ENCODE results near the gene ADAMTS2. TPM values are rescaled to one million over a fixed set of nuclear protein-coding genes. Genes with fewer than 3 reads are reported as not detected.

The ADAMTS2 gene
- total and polyA plus RNA-seq, 11 donors = 1.1 to 23.0 (median 5.5) TPM

DNA sequence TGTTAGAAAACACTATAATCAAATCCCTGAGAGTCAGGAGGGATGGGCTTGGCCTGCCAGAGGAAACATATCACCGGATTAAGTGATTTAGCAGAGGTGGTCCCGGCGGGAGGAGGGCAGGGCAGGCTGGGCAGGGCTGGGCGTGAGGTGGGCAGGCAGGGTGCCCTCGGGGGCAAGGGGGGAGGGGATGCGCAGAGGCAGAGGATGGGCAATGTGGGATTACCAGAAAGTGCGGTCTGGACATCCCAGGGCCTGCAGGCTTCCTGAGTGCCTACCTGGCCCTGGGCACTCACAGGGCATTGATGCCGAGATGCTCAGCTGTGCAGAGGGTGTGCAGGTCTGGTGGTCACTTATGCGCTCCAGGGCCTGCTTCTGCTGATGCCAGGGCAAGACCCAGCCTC, 115.2 kb downstream of the ADAMTS2 start:
- TF ChIP-seq POLR2A (IDR thresholded peaks at IDR 0.05) (no peak), CTCF (IDR thresholded peaks at IDR 0.05) (no peak)
- no peaks in the 10 kb centered on the region for H3K27me3 ChIP-seq
- no peaks in the 10 kb centered on the region for H3K9me3 ChIP-seq
- no peak overlapping the region for H3K4me3 ChIP-seq
- H3K27ac ChIP-seq = no peak overlapping the region
- WGBS, 4 donors = 66 to 74% (median 71%) methylated on average over 8 to 9 of the region's 9 CpGs
- no peaks in the 10 kb centered on the region for H3K4me1 ChIP-seq
- DNase-seq (peak in 1 of 5 donors; percentile 6), ATAC-seq (no peak)
- intact Hi-C loops (cut with DNase I) = no loop called here
- H3K36me3 ChIP-seq = no peaks in the 10 kb centered on the region

DNA sequence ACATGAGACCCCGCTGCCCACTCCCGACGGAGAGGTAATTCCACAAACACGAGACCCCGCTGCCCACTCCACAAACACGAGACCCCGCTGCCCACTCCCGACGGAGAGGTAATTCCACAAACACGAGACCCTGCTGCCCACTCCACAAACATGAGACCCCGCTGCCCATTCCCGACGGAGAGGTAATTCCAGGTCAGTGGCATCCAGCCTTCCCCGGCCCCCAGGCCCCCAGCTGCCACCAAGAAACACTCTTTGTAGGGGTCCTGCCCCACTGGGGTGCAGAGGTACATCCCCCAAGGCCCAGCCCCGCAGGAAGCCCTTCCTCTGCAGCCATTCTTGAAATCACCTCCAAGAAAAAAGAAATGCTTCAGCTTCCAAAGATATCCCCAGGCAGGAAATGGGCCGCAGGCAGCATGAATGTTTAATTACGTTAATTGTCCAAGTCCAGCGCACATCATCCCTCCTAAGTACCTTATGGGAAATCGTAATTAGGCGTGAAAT, 115.9 kb downstream of the ADAMTS2 start:
- 66 to 86% (median 76%) methylated on average over 7 to 16 of the region's 20 CpGs for WGBS, 4 donors
- Histone ChIP-seq H3K27ac (no peak overlapping the region), H3K4me3 (no peak overlapping the region), H3K27me3 (no peaks in the 10 kb centered on the region), H3K36me3 (no peaks in the 10 kb centered on the region), H3K9me3 (no peaks in the 10 kb centered on the region), H3K4me1 (no peaks in the 10 kb centered on the region)
- intact Hi-C loops (cut with DNase I) = no loop called here
- ATAC-seq = no peak
- TF ChIP-seq CTCF (IDR thresholded peaks at IDR 0.05) = no peak
- no peak for TF ChIP-seq POLR2A (IDR thresholded peaks at IDR 0.05)
- peak in 1 of 5 donors; percentile 3 for DNase-seq

- peak in 2 of 5 donors; percentile 5 to 11 for DNase-seq
- peak in 1 of 4 donors; percentile 18 for ATAC-seq
Measured at GRCh38 chr5:179228341-179229121, 116.7 kb downstream of the ADAMTS2 start.

More at GRCh38 chr5:179228341-179229121, 116.7 kb downstream of the ADAMTS2 start:
- TF ChIP-seq POLR2A (IDR thresholded peaks at IDR 0.05) (no peak), CTCF (IDR thresholded peaks at IDR 0.05) (no peak)
- Histone ChIP-seq H3K4me1 (no peaks in the 10 kb centered on the region), H3K27ac (no peak overlapping the region), H3K4me3 (no peak overlapping the region), H3K9me3 (no peaks in the 10 kb centered on the region), H3K27me3 (no peaks in the 10 kb centered on the region), H3K36me3 (no peaks in the 10 kb centered on the region)
- intact Hi-C loops (cut with DNase I) = no loop called here
- WGBS, 4 donors = 83 to 88% (median 84%) methylated on average over 5 to 20 of the region's 20 CpGs
